Lower lobe of right lung (tissue), 2 donors: ENCODE measurements around the gene GRAMD1C. TPM values are rescaled to one million over a fixed set of nuclear protein-coding genes. Genes with fewer than 3 reads are reported as not detected.

Experiments used
- ATAC-seq, 2 donors: fragments of 200-7000 bp; cut with Tn5 transposase; one replicate each; pipeline ENCODE4 v1.9.1; 2020 to 2022; ENCODE audit warnings: mild to moderate bottlenecking in 2 of 2, moderate library complexity in 2 of 2
- DNase-seq: peaks from one replicate; pipeline ENCODE4 v3.0.0-alpha.2; 2020
- H3K27ac ChIP-seq: fragments of 200-600 bp; one replicate; pipeline ENCODE4 v1.8.0; 2022
- H3K27me3 ChIP-seq: fragments of 200-600 bp; one replicate; pipeline ENCODE4 v1.8.0; 2022; ENCODE audit warnings: low read depth
- H3K36me3 ChIP-seq: fragments of 200-600 bp; one replicate; pipeline ENCODE4 v1.8.0; 2022; ENCODE audit warnings: mild to moderate bottlenecking
- H3K4me1 ChIP-seq: fragments of 200-600 bp; one replicate; pipeline ENCODE4 v1.8.0; 2022
- H3K4me3 ChIP-seq: fragments of 200-600 bp; one replicate; pipeline ENCODE4 v1.8.0; 2022; ENCODE audit warnings: mild to moderate bottlenecking
- H3K9me3 ChIP-seq: fragments of 200-600 bp; one replicate; pipeline ENCODE4 v1.8.0; 2022
- intact Hi-C: fragments of 100-400 bp; cut with DNase I; formaldehyde crosslinking; loops from one replicate; pipeline ENCODE4 v1.11.0; 2022
- total RNA-seq: library from RNA; stranded (reverse); fragmentation: NEBNext Ultra II Directional; extraction: Animal tissue kit (Norgen Biotek cat#: 25700); gene quantifications from one replicate; pipeline ENCODE4 v1.2.1, GENCODE V29; 2021
- TF ChIP-seq, protein P1 (sequence below): fragments of 200-600 bp; IDR thresholded peaks from one replicate; pipeline ENCODE4 v1.8.0; 2022; ENCODE audit warnings: antibody characterized with exemption, mild to moderate bottlenecking
- donor health status: DM: no; HTN: yes; CAD: no; lungs with severe emphysema.

GRAMD1C gene
- total RNA-seq, 1 donor from 2014 or later = 9.2 TPM

- Histone ChIP-seq H3K9me3 (no peaks in the 10 kb centered on the region), H3K36me3 (no peaks in the 10 kb centered on the region), H3K27ac (no peak overlapping the region), H3K4me1 (peaks cover 8% of the 10 kb centered on the region), H3K27me3 (no peaks in the 10 kb centered on the region), H3K4me3 (no peak overlapping the region)
- DNase-seq (no peak), ATAC-seq (no peak)
- TF ChIP-seq, protein P1, sequence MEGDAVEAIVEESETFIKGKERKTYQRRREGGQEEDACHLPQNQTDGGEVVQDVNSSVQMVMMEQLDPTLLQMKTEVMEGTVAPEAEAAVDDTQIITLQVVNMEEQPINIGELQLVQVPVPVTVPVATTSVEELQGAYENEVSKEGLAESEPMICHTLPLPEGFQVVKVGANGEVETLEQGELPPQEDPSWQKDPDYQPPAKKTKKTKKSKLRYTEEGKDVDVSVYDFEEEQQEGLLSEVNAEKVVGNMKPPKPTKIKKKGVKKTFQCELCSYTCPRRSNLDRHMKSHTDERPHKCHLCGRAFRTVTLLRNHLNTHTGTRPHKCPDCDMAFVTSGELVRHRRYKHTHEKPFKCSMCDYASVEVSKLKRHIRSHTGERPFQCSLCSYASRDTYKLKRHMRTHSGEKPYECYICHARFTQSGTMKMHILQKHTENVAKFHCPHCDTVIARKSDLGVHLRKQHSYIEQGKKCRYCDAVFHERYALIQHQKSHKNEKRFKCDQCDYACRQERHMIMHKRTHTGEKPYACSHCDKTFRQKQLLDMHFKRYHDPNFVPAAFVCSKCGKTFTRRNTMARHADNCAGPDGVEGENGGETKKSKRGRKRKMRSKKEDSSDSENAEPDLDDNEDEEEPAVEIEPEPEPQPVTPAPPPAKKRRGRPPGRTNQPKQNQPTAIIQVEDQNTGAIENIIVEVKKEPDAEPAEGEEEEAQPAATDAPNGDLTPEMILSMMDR = no peak
- intact Hi-C loops = loop anchor here (10.0 kb wide), 1 partner anchor 75 kb away; no protein-coding TSS in a partner anchor
Observed at GRCh38 chr3:113829576-113830354, 8.8 kb upstream of the GRAMD1C start.

- no peaks in the 10 kb centered on the region for H3K9me3 ChIP-seq
- TF ChIP-seq, protein P1 = no peak
- no peaks in the 10 kb centered on the region for H3K36me3 ChIP-seq
- intact Hi-C loops = loop anchor here (10.0 kb wide), 1 partner anchor 74 kb away; no protein-coding TSS in a partner anchor
- ATAC-seq (no peak), DNase-seq (no peak)
- H3K4me1 ChIP-seq = peaks cover 8% of the 10 kb centered on the region
- no peak overlapping the region for H3K27ac ChIP-seq
- H3K27me3 ChIP-seq = no peaks in the 10 kb centered on the region
- H3K4me3 ChIP-seq = no peak overlapping the region
Observed at GRCh38 chr3:113831103-113831355, 7.6 kb upstream of the GRAMD1C start.

- TF ChIP-seq, protein P1 = no peak
- no peak overlapping the region for H3K4me3 ChIP-seq
- H3K27me3 ChIP-seq = no peaks in the 10 kb centered on the region
- H3K4me1 ChIP-seq = peaks cover 8% of the 10 kb centered on the region
- H3K27ac ChIP-seq = no peak overlapping the region
- no peaks in the 10 kb centered on the region for H3K36me3 ChIP-seq
- no peaks in the 10 kb centered on the region for H3K9me3 ChIP-seq
- no peak for ATAC-seq
- DNase-seq = no peak
- intact Hi-C loops = loop anchor here (10.0 kb wide), 1 partner anchor 72 kb away; no protein-coding TSS in a partner anchor
Observed at GRCh38 chr3:113832477-113833164, 6.0 kb upstream of the GRAMD1C start.

DNA sequence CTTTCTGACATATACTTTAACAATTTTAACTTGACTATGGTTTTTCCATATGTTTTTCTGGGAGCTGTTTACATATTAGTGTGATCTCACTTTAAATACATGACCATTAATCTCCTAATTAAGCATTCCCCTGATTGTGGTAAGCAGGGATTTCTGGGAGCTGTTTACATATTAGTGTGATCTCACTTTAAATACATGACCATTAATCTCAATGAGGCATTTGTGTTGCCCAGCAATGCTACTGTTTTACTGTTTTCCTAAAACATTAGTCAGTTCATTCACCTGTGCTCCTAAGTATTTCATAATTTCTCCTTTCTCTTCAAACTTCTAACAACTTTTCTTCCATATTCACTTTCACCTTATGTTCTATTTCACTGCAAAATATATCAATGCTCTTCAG, 3.6 kb upstream of the GRAMD1C start:
- peaks cover 13% of the 10 kb centered on the region for H3K4me1 ChIP-seq
- intact Hi-C loops = loop anchor here (10.0 kb wide), 1 partner anchor 70 kb away; no protein-coding TSS in a partner anchor
- no peak for DNase-seq
- no peak overlapping the region for H3K27ac ChIP-seq
- no peaks in the 10 kb centered on the region for H3K27me3 ChIP-seq
- H3K4me3 ChIP-seq = no peak overlapping the region
- no peaks in the 10 kb centered on the region for H3K9me3 ChIP-seq
- TF ChIP-seq, protein P1 = no peak
- no peak for ATAC-seq
- no peaks in the 10 kb centered on the region for H3K36me3 ChIP-seq

GRCh38 chr3:113839551-113839950, 963 bp downstream of the GRAMD1C start:
- no peaks in the 10 kb centered on the region for H3K36me3 ChIP-seq
- H3K27ac ChIP-seq = no peak overlapping the region
- peaks cover 8% of the 10 kb centered on the region for H3K4me1 ChIP-seq
- no peak for DNase-seq
- no peaks in the 10 kb centered on the region for H3K27me3 ChIP-seq
- ATAC-seq = no peak
- intact Hi-C loops = loop anchor here (10.0 kb wide), 1 partner anchor 65 kb away; no protein-coding TSS in a partner anchor
- peak overlapping the region; percentile 64 for H3K4me3 ChIP-seq
- H3K9me3 ChIP-seq = no peaks in the 10 kb centered on the region
- TF ChIP-seq, protein P1 = no peak
